Amniotic epithelial cell (primary cell): ENCODE data around the gene KRT71.

Source experiments
- DNase-seq: peaks from one replicate; pipeline ENCODE4 v3.0.0-alpha.2; 2010; ENCODE audit warnings: low read depth

KRT71 gene

GRCh38 chr12:52496590-52497071 lies 56.3 kb downstream of the KRT71 start:
- peak; percentile 86 for DNase-seq

DNA sequence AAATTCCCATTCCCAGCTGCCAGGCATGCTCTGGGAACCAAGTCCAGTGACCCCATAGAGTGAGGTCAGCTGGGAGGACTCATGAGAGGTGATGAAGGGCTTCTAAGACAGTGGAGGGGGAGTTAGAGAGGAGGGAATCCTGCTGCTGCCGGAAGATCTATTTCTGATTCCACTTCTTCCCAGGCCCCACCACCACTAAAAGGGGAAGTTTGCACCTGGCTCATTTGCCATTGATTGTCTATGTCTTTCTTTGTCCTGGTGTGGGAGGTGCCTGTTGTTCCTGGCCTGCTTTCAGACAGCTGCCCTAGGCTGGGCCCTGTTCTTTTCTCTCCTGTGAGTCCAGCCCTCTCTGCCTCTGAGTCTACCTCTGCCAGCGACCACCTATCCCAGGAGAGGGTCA lies 56.9 kb downstream of the KRT71 start:
- peak; percentile 59 for DNase-seq

GRCh38 chr12:52495389-52495788 lies 57.6 kb downstream of the KRT71 start:
- DNase-seq, result peak; percentile 80

DNA sequence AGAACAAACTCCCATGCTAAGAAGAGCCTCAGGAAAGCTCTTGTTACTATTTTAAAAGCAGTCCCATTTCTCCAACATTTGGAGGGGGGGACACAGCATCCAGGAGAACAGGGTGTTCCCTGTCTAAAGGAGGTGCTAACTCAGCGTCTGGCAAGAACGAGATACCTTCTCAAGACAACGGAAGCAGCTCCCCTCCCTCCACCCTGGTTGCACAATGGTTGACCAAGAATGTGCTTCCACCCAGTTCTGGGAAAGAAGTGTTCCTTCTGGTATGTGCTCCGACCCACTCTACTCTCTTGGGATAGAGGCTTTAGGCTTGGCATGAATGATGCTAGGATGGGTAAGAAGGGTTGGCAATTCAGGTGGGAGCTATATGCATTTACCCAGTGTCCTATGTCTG lies 58.4 kb downstream of the KRT71 start:
- DNase-seq, result peak; percentile 97

GRCh38 chr12:52494100-52494499 lies 58.8 kb downstream of the KRT71 start:
- no peak for DNase-seq
